K562 (cell line): ENCODE data around the gene FTSJ1. TPM values are rescaled to one million over a fixed set of nuclear protein-coding genes. Genes with fewer than 3 reads are reported as not detected.

Experiments
- ATAC-seq: fragments of 200-7000 bp; cut with Tn5 transposase; 3 replicates; pipeline ENCODE4 v1.9.1; 2020; ENCODE audit warnings: moderate library complexity
- BruUV-seq: library from RNA; stranded (reverse); fragments of 400-500 nt; replicated peaks from 2 replicates; lab custom pipeline; 2021; lab: Mats Ljungman, UMichigan
- CTCF ChIA-PET: fragments of 300-600 bp; formaldehyde crosslinking; extraction: SDS; loops from one replicate; lab custom pipeline; 2021; ENCODE audit warnings: low intra/inter-chr PET ratio; lab: Yijun Ruan, JAX
- POLR2A ChIA-PET: fragments of 300-600, 350-650 bp; sonication (Branson Sonifier 250); formaldehyde crosslinking; extraction: SDS; loops from one replicate; lab custom pipeline; 2021; ENCODE audit warnings: antibody characterized with exemption, inconsistent platforms; lab: Yijun Ruan, JAX
- DNase-seq, 4 experiments: peaks; one replicate each; pipeline versions ENCODE4 v3.0.0 to v3.0.0-alpha.2; 2011 to 2018; ENCODE audit warnings: low spot score in 3 of 4, mixed read lengths in 3 of 4; ENCODE audit errors: extremely low read depth in 1 of 4
- FAIRE-seq: peaks from 2 replicates; lab custom pipeline; 2011; peaks lifted over from hg19 to GRCh38; lab: Jason Lieb, UNC
- H2AFZ ChIP-seq: 2 replicates; pipeline ENCODE4 v1.6.0; 2011; ENCODE audit warnings: low read depth, low read length, control low read depth, inconsistent platforms
- H3K27ac ChIP-seq: fragments of 200-600 bp; 3 replicates; pipeline ENCODE4 v1.8.0; 2011; ENCODE audit warnings: low read depth, mild to moderate bottlenecking, control low read depth, inconsistent platforms, low read length, moderate library complexity, mixed read lengths; ENCODE audit errors: extremely low read depth
- H3K27me3 ChIP-seq, 2 experiments: fragments of 300-600 bp in 1 of 2; 2 replicates in 1 of 2; 3 replicates in 1 of 2; pipeline versions ENCODE4 v1.6.0 to v1.8.0; 2011; ENCODE audit warnings: inconsistent platforms in 2 of 2, low read length in 2 of 2, mild to moderate bottlenecking in 1 of 2, mixed read lengths in 1 of 2, moderate library complexity in 1 of 2; ENCODE audit not compliant: control insufficient read depth in 2 of 2, insufficient read depth in 2 of 2
- H3K36me3 ChIP-seq: fragments of 300-600 bp; 3 replicates; pipeline ENCODE4 v1.8.0; 2011; ENCODE audit warnings: mild to moderate bottlenecking, low read length, inconsistent platforms; ENCODE audit not compliant: control insufficient read depth, insufficient read depth
- H3K4me1 ChIP-seq, 2 experiments: fragments of 200-600 bp in 1 of 2; replicated peaks in 1 of 2; 2 replicates in 1 of 2; 3 replicates in 1 of 2; pipeline versions ENCODE4 v1.5.1 to v1.8.0; 2011; ENCODE audit warnings: inconsistent platforms in 2 of 2, low read length in 2 of 2, mild to moderate bottlenecking in 1 of 2, mixed read lengths in 1 of 2, moderate library complexity in 1 of 2; ENCODE audit not compliant: control insufficient read depth in 2 of 2, insufficient read depth in 2 of 2
- H3K4me2 ChIP-seq: 2 replicates; pipeline ENCODE4 v1.6.1; 2011; ENCODE audit warnings: low read length, control low read depth, inconsistent platforms, mixed read lengths; ENCODE audit not compliant: insufficient read depth
- H3K4me3 ChIP-seq: fragments of 200-600 bp; sonication (generic), shearing (Covaris generic); 2 replicates; pipeline ENCODE4 v1.5.1; 2016; ENCODE audit warnings: control low read depth, inconsistent platforms
- H3K79me2 ChIP-seq: fragments of 200-600 bp; 3 replicates; pipeline ENCODE4 v1.8.0; 2011; ENCODE audit warnings: low read length, inconsistent platforms; ENCODE audit not compliant: control insufficient read depth, insufficient read depth
- H3K9ac ChIP-seq, 2 experiments: 2 replicates each; pipeline versions ENCODE4 v1.6.0 to v1.6.1; 2011; ENCODE audit warnings: low read depth in 2 of 2, low read length in 2 of 2, control low read depth in 1 of 2, inconsistent platforms in 1 of 2, mild to moderate bottlenecking in 1 of 2, mixed read lengths in 1 of 2; ENCODE audit not compliant: insufficient read depth in 1 of 2
- H3K9me1 ChIP-seq: one replicate; pipeline ENCODE4 v1.6.0; 2011; ENCODE audit warnings: inconsistent platforms, mild to moderate bottlenecking, low read length, moderate library complexity; ENCODE audit not compliant: control insufficient read depth, insufficient read depth
- H3K9me3 ChIP-seq: replicated peaks from 2 replicates; pipeline ENCODE4 v1.5.1; 2011; ENCODE audit warnings: low read depth, low read length, inconsistent platforms; ENCODE audit not compliant: control insufficient read depth, insufficient read depth
- H4K20me1 ChIP-seq: replicated peaks from 2 replicates; pipeline ENCODE4 v1.6.1; 2011; ENCODE audit warnings: low read length, inconsistent platforms, mixed read lengths; ENCODE audit not compliant: control insufficient read depth, insufficient read depth
- BRD9 ChIP-seq: fragments of 450-650 bp; IDR thresholded peaks from 2 replicates; pipeline ENCODE4 v1.6.1; 2018; ENCODE audit warnings: low read depth; ENCODE audit not compliant: partially characterized antibody
- HMGN3 ChIP-seq: IDR thresholded peaks from 2 replicates; pipeline ENCODE4 v1.6.1; 2011; ENCODE audit warnings: borderline replicate concordance, low read depth, mild to moderate bottlenecking, mixed read lengths, low read length; ENCODE audit not compliant: insufficient read length; ENCODE audit errors: extremely low read depth
- IFI16 ChIP-seq: fragments of 250-450 bp; sonication (Bioruptor Pico); IDR thresholded peaks from 2 replicates; pipeline ENCODE4 v2.1.2; 2022; ENCODE audit warnings: mild to moderate bottlenecking, inconsistent platforms
- MBD1 ChIP-seq: fragments of 250-450 bp; sonication (Bioruptor Pico); IDR thresholded peaks from 2 replicates; pipeline ENCODE4 v1.8.0; 2022; ENCODE audit warnings: inconsistent platforms
- NBN ChIP-seq: fragments of 450-650 bp; IDR thresholded peaks from 2 replicates; pipeline ENCODE4 v1.6.1; 2016; ENCODE audit warnings: low read depth, mild to moderate bottlenecking
- RBFOX2 ChIP-seq: fragments of 200-400 bp; formaldehyde crosslinking; IDR thresholded peaks from 2 replicates; pipeline ENCODE4 v1.6.1; 2017; ENCODE audit warnings: low read depth, mild to moderate bottlenecking, low read length, moderate library complexity
- RNF2 ChIP-seq: sonication (generic); IDR thresholded peaks from 2 replicates; pipeline ENCODE4 v1.6.1; 2016
- TCF7 ChIP-seq: sonication (generic); IDR thresholded peaks from 2 replicates; pipeline ENCODE4 v1.6.1; 2016; ENCODE audit warnings: antibody characterized with exemption, borderline replicate concordance
- ZBTB33 ChIP-seq: sonication (generic); formaldehyde crosslinking; IDR thresholded peaks from 2 replicates; pipeline ENCODE4 v1.8.1; 2023; ENCODE audit warnings: mild to moderate bottlenecking, missing genetic modification reagents
- ZFP30 ChIP-seq: fragments of 250-450 bp; sonication (Bioruptor Pico); IDR thresholded peaks from 2 replicates; pipeline ENCODE4 v1.8.0; 2022; ENCODE audit warnings: moderate library complexity, mild to moderate bottlenecking, inconsistent platforms, borderline replicate concordance
- ZNF57 ChIP-seq: fragments of 450-650 bp; formaldehyde crosslinking; IDR thresholded peaks from 2 replicates; pipeline ENCODE4 v1.4.0; 2020; ENCODE audit warnings: mild to moderate bottlenecking, moderate library complexity
- WGBS: fragments of 100-300 bp; shearing (Covaris generic); methylation state at CpG from one replicate; pipeline ENCODE4 v1.1.6; 2016; ENCODE audit warnings: low coverage, mixed read lengths; ENCODE audit not compliant: insufficient coverage; ENCODE audit errors: missing lambda C conversion rate; 5-methylcytosine and 5-hydroxymethylcytosine counted together
- in situ Hi-C: fragments of 300-500 bp; cut with MboI; formaldehyde crosslinking; loops from 4 replicates; pipeline ENCODE4 v1.15.0; 2018; ENCODE audit warnings: inconsistent platforms, mixed read lengths
- intact Hi-C: fragments of 100-400 bp; cut with micrococcal nuclease; formaldehyde crosslinking; loops from 2 replicates; pipeline ENCODE4 v1.14.2; 2022
- polyA plus RNA-seq, 8 experiments: library from polyadenylated mRNA; depleted of rRNA in 4 of 8; stranded (reverse) in 5 of 8; unstranded in 3 of 8; fragments of >200 nt; fragmentation: Nextera tagmentation in 2 of 8; fragmentation: Illumina TruSeq in 1 of 8; extraction: Ambion mirVana in 2 of 8; extraction: Trizol in 1 of 8; gene quantifications; 2 replicates each; pipeline versions ENCODE4 v1.2.1 to v1.2.3, GENCODE V29; 2011 to 2014; ENCODE audit warnings: inconsistent platforms in 1 of 8, missing spikeins in 1 of 8
- total RNA-seq, 7 experiments: library from RNA; depleted of rRNA in 6 of 7; stranded (reverse); fragments of >200 nt in 6 of 7; fragmentation: Illumina TruSeq in 2 of 7; extraction: Trizol in 2 of 7; gene quantifications; 2 replicates each; pipeline versions ENCODE4 v1.2.1 to v1.2.3, GENCODE V29; 2011 to 2021; ENCODE audit warnings: low replicate concordance in 1 of 7

Gene FTSJ1
- total and polyA plus RNA-seq, 9 of the 15 experiments (the other 6 are each of a cell fraction or from before 2014, with no cell fraction given): 12.2 to 95.6 (median 71.6) TPM

- no peak overlapping the region; the same call in 1 of the 2 replicates for H3K4me3 ChIP-seq
- no peak for FAIRE-seq
- no TSS peak for BruUV-seq
- DNase-seq: no peak
- intact Hi-C loops (no loop called here), in situ Hi-C loops (loop anchor here (25.0 kb wide), 1 partner anchor 616 kb away; no protein-coding TSS in a partner anchor)
- no peak for ATAC-seq
- 87% methylated on average over 18 of the region's 19 CpGs for WGBS
- H3K4me1 ChIP-seq: peaks cover 5 to 24% of the 10 kb centered on the region in 2 experiments; a peak in 4 of 5 replicates
- CTCF ChIA-PET: no interaction called here
- peak overlapping the region in 1 of 2 experiments; percentile 58; a peak in 2 of 4 replicates for H3K9ac ChIP-seq
- H4K20me1 ChIP-seq: no peaks in the 10 kb centered on the region
- H3K9me3 ChIP-seq: no peaks in the 10 kb centered on the region
- no peak overlapping the region for H3K4me2 ChIP-seq
- H3K79me2 ChIP-seq: peaks cover 48% of the 10 kb centered on the region
- H3K9me1 ChIP-seq: peaks cover 4% of the 10 kb centered on the region
- no peak overlapping the region for H3K27ac ChIP-seq
- TF ChIP-seq ZFP30 (CRISPR knock-in tag) (no peak), RBFOX2 (peak; percentile 40; the same call in 1 of the 2 replicates)
- H3K27me3 ChIP-seq: no peaks in the 10 kb centered on the region
- H2AFZ ChIP-seq: no peak overlapping the region
- POLR2A ChIA-PET: no interaction called here
- peaks cover 56% of the 10 kb centered on the region; the same call in 2 of the 3 replicates for H3K36me3 ChIP-seq
These were observed 2.2 kb downstream of the FTSJ1 start for GRCh38 chrX:48477960-48478755.

- FAIRE-seq (no peak), DNase-seq (no peak), ATAC-seq (no peak)
- Histone ChIP-seq H3K27ac (no peak overlapping the region), H3K36me3 (peaks cover 61% of the 10 kb centered on the region; the same call in 2 of the 3 replicates), H3K9ac (no peak overlapping the region), H3K27me3 (no peaks in the 10 kb centered on the region), H2AFZ (no peak overlapping the region), H4K20me1 (no peaks in the 10 kb centered on the region), H3K79me2 (peaks cover 48% of the 10 kb centered on the region), H3K4me3 (no peak overlapping the region), H3K4me2 (no peak overlapping the region), H3K9me1 (peaks cover 4% of the 10 kb centered on the region), H3K9me3 (no peaks in the 10 kb centered on the region), H3K4me1 (peaks cover 3 to 18% of the 10 kb centered on the region in 2 experiments; a peak in 4 of 5 replicates)
- WGBS: 83% methylated on average over 3 of the region's 5 CpGs
- POLR2A ChIA-PET: interaction anchor here (0.8 kb wide), 1 partner anchor 49 kb away, joined by 3 read pairs; no protein-coding TSS in a partner anchor
- intact Hi-C loops (no loop called here), in situ Hi-C loops (loop anchor here (25.0 kb wide), 1 partner anchor 617 kb away; no protein-coding TSS in a partner anchor)
- BruUV-seq: no TSS peak
- CTCF ChIA-PET: no interaction called here
- no peak for TF ChIP-seq BRD9
- TF ChIP-seq IFI16: no peak
- no peak for TF ChIP-seq ZBTB33
- TF ChIP-seq ZNF57 (CRISPR knock-in tag): no peak
- TF ChIP-seq RNF2: no peak
- TF ChIP-seq MBD1 (CRISPR knock-in tag): no peak
- no peak for TF ChIP-seq TCF7
- TF ChIP-seq NBN: no peak
- TF ChIP-seq HMGN3: no peak
These were observed 2.8 kb downstream of the FTSJ1 start for GRCh38 chrX:48478806-48479205.
